IMR-90 (cell line): ENCODE data around the gene NKD1. TPM values are rescaled to one million over a fixed set of nuclear protein-coding genes. Genes with fewer than 3 reads are reported as not detected.

Source experiments
- ATAC-seq: fragments of 200-7000 bp; cut with Tn5 transposase; 2 replicates; pipeline ENCODE4 v1.9.1; 2020; ENCODE audit warnings: low read depth, mild to moderate bottlenecking, moderate library complexity
- BruUV-seq: library from RNA; stranded (reverse); fragments of 400-500 nt; replicated peaks from 2 replicates; lab custom pipeline; 2021; lab: Mats Ljungman, UMichigan
- CTCF ChIA-PET: fragments of 300-600 bp; formaldehyde crosslinking; extraction: SDS; loops from one replicate; lab custom pipeline; 2021; ENCODE audit warnings: antibody characterized with exemption; lab: Yijun Ruan, JAX
- POLR2A ChIA-PET: fragments of 300-600 bp; sonication (Branson Sonifier 250); formaldehyde crosslinking; loops from one replicate; lab custom pipeline; 2022; ENCODE audit warnings: antibody characterized with exemption; ENCODE audit not compliant: unreplicated experiment; lab: Charles Lee
- DNase-seq: peaks from one replicate; pipeline ENCODE4 v3.0.0; 2013
- H2AFZ ChIP-seq: replicated peaks from 2 replicates; pipeline ENCODE3; 2013; ENCODE audit warnings: low read length, mild to moderate bottlenecking; ENCODE audit not compliant: poor library complexity
- H2AK5ac ChIP-seq: 2 replicates; pipeline ENCODE4 v1.6.1; 2013; ENCODE audit warnings: low read depth, low read length, inconsistent platforms
- H2AK9ac ChIP-seq: replicated peaks from 2 replicates; pipeline ENCODE3; 2013; ENCODE audit warnings: mild to moderate bottlenecking, low read depth, low read length, moderate library complexity; ENCODE audit not compliant: poor library complexity
- H2BK120ac ChIP-seq: 2 replicates; pipeline ENCODE4 v1.6.1; 2013; ENCODE audit warnings: low read depth, low read length, inconsistent platforms
- H2BK15ac ChIP-seq: 3 replicates; pipeline ENCODE4 v1.6.1; 2013; ENCODE audit warnings: low read depth, low read length, inconsistent platforms
- H2BK20ac ChIP-seq: 2 replicates; pipeline ENCODE4 v1.6.1; 2013; ENCODE audit warnings: low read depth, mild to moderate bottlenecking, inconsistent platforms, low read length, moderate library complexity
- H2BK5ac ChIP-seq: 2 replicates; pipeline ENCODE4 v1.6.1; 2013; ENCODE audit warnings: mild to moderate bottlenecking, low read depth, low read length, inconsistent platforms; ENCODE audit not compliant: poor library complexity, severe bottlenecking
- H3K14ac ChIP-seq: replicated peaks from 2 replicates; pipeline ENCODE4 v1.6.1; 2013; ENCODE audit warnings: low read depth, low read length, inconsistent platforms
- H3K18ac ChIP-seq: 2 replicates; pipeline ENCODE4 v1.6.1; 2013; ENCODE audit warnings: low read depth, low read length, control low read depth
- H3K23ac ChIP-seq: 2 replicates; pipeline ENCODE4 v1.6.1; 2013; ENCODE audit warnings: low read depth, low read length, inconsistent platforms
- H3K27ac ChIP-seq: 2 replicates; pipeline ENCODE4 v1.5.1; 2013; ENCODE audit warnings: mild to moderate bottlenecking, control low read depth, low read length; ENCODE audit not compliant: insufficient read depth
- H3K27me3 ChIP-seq: 2 replicates; pipeline ENCODE4 v1.6.1; 2013; ENCODE audit warnings: low read length; ENCODE audit not compliant: control insufficient read depth, insufficient read depth
- H3K36me3 ChIP-seq: 2 replicates; pipeline ENCODE4 v1.6.1; 2013; ENCODE audit warnings: low read length, mixed read lengths; ENCODE audit not compliant: control insufficient read depth, insufficient read depth
- H3K4ac ChIP-seq: 2 replicates; pipeline ENCODE4 v1.6.1; 2013; ENCODE audit warnings: low read depth, low read length, inconsistent platforms
- H3K4me1 ChIP-seq: 2 replicates; pipeline ENCODE4 v1.6.1; 2013; ENCODE audit warnings: low read length, mixed read lengths; ENCODE audit not compliant: control insufficient read depth, insufficient read depth
- H3K4me2 ChIP-seq: 2 replicates; pipeline ENCODE4 v1.6.1; 2013; ENCODE audit warnings: low read depth, mild to moderate bottlenecking, control low read depth, low read length, moderate library complexity
- H3K4me3 ChIP-seq: 2 replicates; pipeline ENCODE4 v1.5.1; 2013; ENCODE audit warnings: low read depth, mild to moderate bottlenecking, control low read depth, low read length, moderate library complexity; ENCODE audit not compliant: insufficient read depth
- H3K56ac ChIP-seq: 2 replicates; pipeline ENCODE4 v1.6.1; 2013; ENCODE audit warnings: low read length, inconsistent platforms; ENCODE audit not compliant: insufficient read depth; ENCODE audit errors: extremely low read depth
- H3K79me1 ChIP-seq, 2 experiments: 2 replicates each; pipeline ENCODE4 v1.6.1; 2013; ENCODE audit warnings: low read length in 2 of 2, inconsistent platforms in 1 of 2, low read depth in 1 of 2
- H3K9ac ChIP-seq: 2 replicates; pipeline ENCODE4 v1.6.1; 2013; ENCODE audit warnings: low read depth, low read length, control low read depth
- H3K9me1 ChIP-seq: 2 replicates; pipeline ENCODE4 v1.6.1; 2013; ENCODE audit warnings: low read length, inconsistent platforms; ENCODE audit not compliant: insufficient read depth
- H3K9me3 ChIP-seq: 2 replicates; pipeline ENCODE4 v1.6.1; 2013; ENCODE audit warnings: low read length; ENCODE audit not compliant: control insufficient read depth, insufficient read depth
- H4K20me1 ChIP-seq: 2 replicates; pipeline ENCODE4 v1.6.1; 2013; ENCODE audit warnings: low read length, inconsistent platforms; ENCODE audit not compliant: insufficient read depth
- H4K5ac ChIP-seq: 2 replicates; pipeline ENCODE4 v1.6.1; 2013; ENCODE audit warnings: mild to moderate bottlenecking, low read depth, low read length, control low read depth
- H4K8ac ChIP-seq, 2 experiments: 2 replicates each; pipeline ENCODE4 v1.6.1; 2013; ENCODE audit warnings: low read depth in 2 of 2, low read length in 2 of 2, control low read depth in 1 of 2, inconsistent platforms in 1 of 2
- H4K91ac ChIP-seq: 2 replicates; pipeline ENCODE4 v1.6.1; 2013; ENCODE audit warnings: low read depth, low read length, inconsistent platforms; ENCODE audit not compliant: insufficient read depth
- BHLHE40 ChIP-seq: fragments of 150-350 bp; IDR thresholded peaks from 2 replicates; pipeline ENCODE4 v1.6.1; 2016; ENCODE audit warnings: mild to moderate bottlenecking, low read depth, low read length
- CEBPB ChIP-seq: IDR thresholded peaks from 2 replicates; pipeline ENCODE4 v1.6.1; 2012; ENCODE audit warnings: low read depth, low read length, improper control_type of control experiment
- CHD1 ChIP-seq: IDR thresholded peaks from 2 replicates; pipeline ENCODE4 v1.6.1; 2012; ENCODE audit warnings: low read depth, low read length, improper control_type of control experiment
- CTCF ChIP-seq: conservative IDR thresholded peaks from 2 replicates; pipeline ENCODE4 v1.5.1; 2012; ENCODE audit warnings: mild to moderate bottlenecking, low read depth, low read length, improper control_type of control experiment
- ELK1 ChIP-seq: fragments of 150-350 bp; IDR thresholded peaks from 2 replicates; pipeline ENCODE4 v1.6.1; 2016; ENCODE audit warnings: low read depth, mild to moderate bottlenecking, low read length, moderate library complexity, borderline replicate concordance
- FOS ChIP-seq: fragments of 150-350 bp; IDR thresholded peaks from 2 replicates; pipeline ENCODE4 v1.6.1; 2016; ENCODE audit warnings: low read depth, low read length
- MAFK ChIP-seq: IDR thresholded peaks from 2 replicates; pipeline ENCODE4 v1.6.1; 2012; ENCODE audit warnings: low read depth, low read length, improper control_type of control experiment
- MAZ ChIP-seq: IDR thresholded peaks from 2 replicates; pipeline ENCODE4 v1.6.1; 2012; ENCODE audit warnings: low read depth, mild to moderate bottlenecking, low read length, improper control_type of control experiment, moderate library complexity, borderline replicate concordance
- MXI1 ChIP-seq: IDR thresholded peaks from 2 replicates; pipeline ENCODE4 v1.6.1; 2012; ENCODE audit warnings: low read depth, mild to moderate bottlenecking, low read length, moderate library complexity, borderline replicate concordance
- NFE2L2 ChIP-seq: fragments of 150-350 bp; IDR thresholded peaks from 2 replicates; pipeline ENCODE4 v1.6.1; 2016; ENCODE audit warnings: low read depth, mild to moderate bottlenecking, low read length
- POLR2A ChIP-seq: IDR thresholded peaks from 2 replicates; pipeline ENCODE4 v1.6.1; 2012; ENCODE audit warnings: mild to moderate bottlenecking, low read depth, low read length
- RAD21 ChIP-seq: IDR thresholded peaks from 2 replicates; pipeline ENCODE4 v1.6.1; 2012; ENCODE audit warnings: low read length, improper control_type of control experiment
- RCOR1 ChIP-seq: IDR thresholded peaks from 2 replicates; pipeline ENCODE4 v1.6.1; 2012; ENCODE audit warnings: mild to moderate bottlenecking, low read length, improper control_type of control experiment; ENCODE audit not compliant: insufficient replicate concordance
- RFX5 ChIP-seq: IDR thresholded peaks from 2 replicates; pipeline ENCODE4 v1.8.0; 2012; ENCODE audit warnings: low read depth, mild to moderate bottlenecking, low read length, moderate library complexity
- SMC3 ChIP-seq: fragments of 150-350 bp; IDR thresholded peaks from 2 replicates; pipeline ENCODE4 v1.6.1; 2016; ENCODE audit warnings: low read depth, mild to moderate bottlenecking, antibody characterized with exemption, low read length, moderate library complexity
- USF2 ChIP-seq: fragments of 150-350 bp; IDR thresholded peaks from 2 replicates; pipeline ENCODE4 v1.6.1; 2017; ENCODE audit warnings: mild to moderate bottlenecking, antibody characterized with exemption, low read length, low read depth
- WGBS, 2 experiments: methylation state at CpG; one replicate each; pipeline versions ENCODE4 v1.1.5 to v1.1.7; 2013; ENCODE audit warnings: missing lambda C conversion rate in 2 of 2; ENCODE audit not compliant: insufficient read length in 1 of 2; ENCODE audit errors: extremely low coverage in 2 of 2; 5-methylcytosine and 5-hydroxymethylcytosine counted together
- dilution Hi-C: fragments of 300-500 bp; cut with HindIII; formaldehyde crosslinking; loops from one replicate; pipeline ENCODE4 v1.14.3; 2018; ENCODE audit warnings: low sequenced_read_pairs; ENCODE audit not compliant: unreplicated experiment
- in situ Hi-C: fragments of 300-500 bp; cut with MboI; formaldehyde crosslinking; loops from 3 replicates; pipeline ENCODE4 v1.14.3; 2019; ENCODE audit warnings: low sequenced_read_pairs, inconsistent platforms, mixed read lengths
- intact Hi-C: fragments of 100-400 bp; cut with micrococcal nuclease; formaldehyde crosslinking; loops from 2 replicates; pipeline ENCODE4 v1.10.0; 2022
- polyA plus RNA-seq, 3 experiments: library from polyadenylated mRNA; depleted of rRNA; stranded (reverse); fragments of >200 nt; gene quantifications; 2 replicates each; pipeline ENCODE4 v1.2.3, GENCODE V29; 2012; ENCODE audit warnings: low replicate concordance in 1 of 3
- total RNA-seq: library from RNA; depleted of rRNA; stranded (reverse); fragments of >200 nt; gene quantifications from 2 replicates; pipeline ENCODE4 v1.2.3, GENCODE V29; 2012

The NKD1 gene
- total and polyA plus RNA-seq, 2 of the 4 experiments (the other 2 are of a cell fraction): not detected

GRCh38 chr16:50602531-50603205, 54.5 kb downstream of the NKD1 start:
- no peak overlapping the region for H2AFZ ChIP-seq
- BruUV-seq: no TSS peak
- no peak overlapping the region for H4K91ac ChIP-seq
- H2BK120ac ChIP-seq: no peak overlapping the region
- H2BK15ac ChIP-seq: no peak overlapping the region
- intact Hi-C loops (no loop called here), in situ Hi-C loops (no loop called here), dilution Hi-C loops (no loop called here)
- ATAC-seq: no peak
- H3K23ac ChIP-seq: no peak overlapping the region
- H2AK9ac ChIP-seq: no peak overlapping the region
- no peaks in the 10 kb centered on the region for H4K20me1 ChIP-seq
- no peak overlapping the region for H3K27ac ChIP-seq
- no peak overlapping the region for H3K4ac ChIP-seq
- no peak overlapping the region for H3K56ac ChIP-seq
- no peak overlapping the region for H2BK20ac ChIP-seq
- peaks cover 11% of the 10 kb centered on the region for H3K27me3 ChIP-seq
- DNase-seq: no peak
- no peak overlapping the region for H2AK5ac ChIP-seq
- no peaks in the 10 kb centered on the region for H3K4me1 ChIP-seq
- 90% methylated on average over 8 of the region's 14 CpGs; no CpG with 5 or more reads in 1 of the 2 experiments for WGBS, 2 experiments
- no peak overlapping the region for H3K18ac ChIP-seq
- no peak overlapping the region for H4K8ac ChIP-seq
- ChIA-PET CTCF (no interaction called here), POLR2A (no interaction called here)
- no peaks in the 10 kb centered on the region for H3K9me1 ChIP-seq
- no peak overlapping the region for H4K5ac ChIP-seq
- no peak overlapping the region for H3K4me2 ChIP-seq
- H3K9ac ChIP-seq: no peak overlapping the region
- no peak overlapping the region for H3K14ac ChIP-seq
- H3K4me3 ChIP-seq: no peak overlapping the region
- TF ChIP-seq RAD21: no peak
- TF ChIP-seq MAZ: no peak
- no peak for TF ChIP-seq POLR2A
- TF ChIP-seq BHLHE40: no peak
- TF ChIP-seq USF2: no peak
- no peak for TF ChIP-seq CHD1
- no peak for TF ChIP-seq MAFK
- TF ChIP-seq NFE2L2: no peak
- TF ChIP-seq RFX5: no peak
- TF ChIP-seq CEBPB: no peak
- no peak for TF ChIP-seq CTCF
- no peak for TF ChIP-seq ELK1
- no peak for TF ChIP-seq SMC3
- TF ChIP-seq RCOR1: no peak
- no peak for TF ChIP-seq MXI1
- TF ChIP-seq FOS: no peak
- H2BK5ac ChIP-seq: no peak overlapping the region
- no peaks in the 10 kb centered on the region for H3K9me3 ChIP-seq
- no peaks in the 10 kb centered on the region for H3K36me3 ChIP-seq
- H3K79me1 ChIP-seq: no peaks in the 10 kb centered on the region
